ENCODE results near the gene GMPPA.

DNA sequence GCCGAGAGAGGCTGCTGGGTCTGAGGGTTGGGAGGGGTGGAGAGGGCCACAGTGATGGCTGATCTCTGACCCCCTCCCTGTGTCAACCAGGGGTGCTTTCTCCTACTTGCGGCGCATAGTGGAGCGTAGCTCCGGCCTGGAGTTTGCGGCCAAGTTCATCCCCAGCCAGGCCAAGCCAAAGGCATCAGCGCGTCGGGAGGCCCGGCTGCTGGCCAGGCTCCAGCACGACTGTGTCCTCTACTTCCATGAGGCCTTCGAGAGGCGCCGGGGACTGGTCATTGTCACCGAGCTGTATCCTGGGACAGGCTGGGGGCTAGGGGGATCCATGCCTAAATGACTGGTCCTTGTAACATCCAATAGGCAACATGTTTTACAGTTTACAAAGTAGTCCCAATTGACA lies 20.9 kb upstream of the GMPPA start:
- TF ChIP-seq POLR2AphosphoS5 (IDR thresholded peaks at IDR 0.05) (no peak), POLR2A (IDR thresholded peaks at IDR 0.05) (no peak)
- TF ChIP-seq, protein P1, sequence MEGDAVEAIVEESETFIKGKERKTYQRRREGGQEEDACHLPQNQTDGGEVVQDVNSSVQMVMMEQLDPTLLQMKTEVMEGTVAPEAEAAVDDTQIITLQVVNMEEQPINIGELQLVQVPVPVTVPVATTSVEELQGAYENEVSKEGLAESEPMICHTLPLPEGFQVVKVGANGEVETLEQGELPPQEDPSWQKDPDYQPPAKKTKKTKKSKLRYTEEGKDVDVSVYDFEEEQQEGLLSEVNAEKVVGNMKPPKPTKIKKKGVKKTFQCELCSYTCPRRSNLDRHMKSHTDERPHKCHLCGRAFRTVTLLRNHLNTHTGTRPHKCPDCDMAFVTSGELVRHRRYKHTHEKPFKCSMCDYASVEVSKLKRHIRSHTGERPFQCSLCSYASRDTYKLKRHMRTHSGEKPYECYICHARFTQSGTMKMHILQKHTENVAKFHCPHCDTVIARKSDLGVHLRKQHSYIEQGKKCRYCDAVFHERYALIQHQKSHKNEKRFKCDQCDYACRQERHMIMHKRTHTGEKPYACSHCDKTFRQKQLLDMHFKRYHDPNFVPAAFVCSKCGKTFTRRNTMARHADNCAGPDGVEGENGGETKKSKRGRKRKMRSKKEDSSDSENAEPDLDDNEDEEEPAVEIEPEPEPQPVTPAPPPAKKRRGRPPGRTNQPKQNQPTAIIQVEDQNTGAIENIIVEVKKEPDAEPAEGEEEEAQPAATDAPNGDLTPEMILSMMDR (IDR thresholded peaks at IDR 0.05 in 8 of 11, conservative IDR thresholded peaks at IDR 0.05 in 3 of 11), result no peak

All from spleen (tissue), 7 donors.